Measurements from ENCODE around the gene TULP3. TPM values are rescaled to one million over a fixed set of nuclear protein-coding genes. Genes with fewer than 3 reads are reported as not detected.

Gene TULP3
- polyA plus RNA-seq, 1 donor (not counting 4 experiments of a cell fraction or from before 2014, with no cell fraction given) = 16.0 TPM

DNA sequence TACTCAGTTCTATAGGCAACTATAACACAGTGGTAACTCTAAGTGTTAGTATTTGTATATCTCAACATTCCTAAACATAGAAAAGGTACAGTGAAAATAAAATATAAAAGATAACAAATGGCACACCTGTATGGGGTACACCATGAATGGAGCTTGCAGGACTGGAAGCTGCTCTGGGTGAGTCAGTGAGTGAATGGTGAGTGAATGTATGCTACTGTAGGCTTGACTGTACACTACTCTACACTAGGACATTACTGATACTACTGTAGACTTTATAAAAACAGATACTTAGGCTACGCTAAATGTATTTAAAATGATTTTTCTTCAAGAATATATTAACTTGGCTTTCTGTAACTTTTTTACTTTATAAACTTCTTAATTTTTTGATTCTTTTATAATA, 94.0 kb downstream of the TULP3 start:
- H3K27ac ChIP-seq (ENCODE audit: control insufficient read depth, insufficient read depth, low read length) = no peak overlapping the region
- no peaks in the 10 kb centered on the region for H3K79me2 ChIP-seq (ENCODE audit: control insufficient read depth, insufficient read depth, low read length)
- H3K4me1 ChIP-seq (ENCODE audit: control insufficient read depth, extremely low read depth, insufficient read depth, low read length) = no peaks in the 10 kb centered on the region
- H3K9me1 ChIP-seq (ENCODE audit: control insufficient read depth, extremely low read depth, insufficient read depth, low read length) = no peaks in the 10 kb centered on the region
- H3K9ac ChIP-seq (ENCODE audit: control insufficient read depth, extremely low read depth, insufficient read depth, low read length) = no peak overlapping the region
- peaks cover 2% of the 10 kb centered on the region for H4K20me1 ChIP-seq (ENCODE audit: control insufficient read depth, extremely low read depth, insufficient read depth, low read length)
- DNase-seq (ENCODE audit: low read depth, low spot score) = no peak
- no peak for TF ChIP-seq EZH2 (IDR thresholded peaks at IDR 0.05; ENCODE audit: low read length)
- TF ChIP-seq, protein P1, sequence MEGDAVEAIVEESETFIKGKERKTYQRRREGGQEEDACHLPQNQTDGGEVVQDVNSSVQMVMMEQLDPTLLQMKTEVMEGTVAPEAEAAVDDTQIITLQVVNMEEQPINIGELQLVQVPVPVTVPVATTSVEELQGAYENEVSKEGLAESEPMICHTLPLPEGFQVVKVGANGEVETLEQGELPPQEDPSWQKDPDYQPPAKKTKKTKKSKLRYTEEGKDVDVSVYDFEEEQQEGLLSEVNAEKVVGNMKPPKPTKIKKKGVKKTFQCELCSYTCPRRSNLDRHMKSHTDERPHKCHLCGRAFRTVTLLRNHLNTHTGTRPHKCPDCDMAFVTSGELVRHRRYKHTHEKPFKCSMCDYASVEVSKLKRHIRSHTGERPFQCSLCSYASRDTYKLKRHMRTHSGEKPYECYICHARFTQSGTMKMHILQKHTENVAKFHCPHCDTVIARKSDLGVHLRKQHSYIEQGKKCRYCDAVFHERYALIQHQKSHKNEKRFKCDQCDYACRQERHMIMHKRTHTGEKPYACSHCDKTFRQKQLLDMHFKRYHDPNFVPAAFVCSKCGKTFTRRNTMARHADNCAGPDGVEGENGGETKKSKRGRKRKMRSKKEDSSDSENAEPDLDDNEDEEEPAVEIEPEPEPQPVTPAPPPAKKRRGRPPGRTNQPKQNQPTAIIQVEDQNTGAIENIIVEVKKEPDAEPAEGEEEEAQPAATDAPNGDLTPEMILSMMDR (optimal IDR thresholded peaks at IDR 0.05 in 1 of 3, IDR thresholded peaks at IDR 0.05 in 1 of 3, conservative IDR thresholded peaks at IDR 0.05 in 1 of 3; ENCODE audit: extremely low read depth in 1 of 3, insufficient read depth in 2 of 3, low read length in 3 of 3) = no peak
- dilution Hi-C loops (cut with MboI; ENCODE audit: extremely low pct_ligation_motif_present, low sequenced_read_pairs) = no loop called here
- H2AFZ ChIP-seq (ENCODE audit: control insufficient read depth, low read length) = no peak overlapping the region
- H3K36me3 ChIP-seq (ENCODE audit: control insufficient read depth in 2 of 2, extremely low read depth in 1 of 2, insufficient read depth in 2 of 2, low read length in 2 of 2) = peaks cover 0 to 5% of the 10 kb centered on the region in 2 experiments
- H3K27me3 ChIP-seq (ENCODE audit: control insufficient read depth, extremely low read depth, insufficient read depth, low read length) = no peaks in the 10 kb centered on the region
- FAIRE-seq = no peak
- H3K4me2 ChIP-seq (ENCODE audit: control insufficient read depth, extremely low read depth, insufficient read depth, low read depth, low read length) = no peak overlapping the region
- H3K4me3 ChIP-seq (ENCODE audit: control insufficient read depth in 2 of 3, extremely low read depth in 1 of 3, insufficient read depth in 2 of 3, low read depth in 1 of 3, low read length in 3 of 3) = no peak overlapping the region
- H3K9me3 ChIP-seq (ENCODE audit: control insufficient read depth, low read depth, low read length) = no peaks in the 10 kb centered on the region

DNA sequence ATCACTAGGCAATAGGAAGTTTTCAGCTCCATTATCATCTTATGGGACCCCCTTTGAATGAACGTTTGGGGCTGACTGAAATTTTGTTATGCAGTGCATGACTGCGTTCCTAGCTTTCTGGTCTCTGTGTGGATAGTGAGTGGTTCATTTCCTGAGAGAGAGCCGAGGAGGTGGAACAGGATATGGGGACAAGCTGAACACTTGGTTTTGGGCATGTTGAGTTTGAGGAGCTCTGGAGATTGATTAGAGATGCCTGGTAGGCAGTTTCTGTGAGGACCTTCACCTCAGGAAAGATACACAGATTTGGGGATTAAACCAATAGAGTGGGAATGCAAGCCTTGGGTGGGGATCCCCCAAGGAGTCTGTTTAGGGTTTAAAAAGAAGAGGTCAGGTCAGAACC, 96.2 kb downstream of the TULP3 start:
- no peaks in the 10 kb centered on the region for H3K27me3 ChIP-seq (ENCODE audit: control insufficient read depth, extremely low read depth, insufficient read depth, low read length)
- H3K9ac ChIP-seq (ENCODE audit: control insufficient read depth, extremely low read depth, insufficient read depth, low read length) = no peak overlapping the region
- H3K79me2 ChIP-seq (ENCODE audit: control insufficient read depth, insufficient read depth, low read length) = no peaks in the 10 kb centered on the region
- no peak overlapping the region for H3K4me3 ChIP-seq (ENCODE audit: control insufficient read depth in 2 of 3, extremely low read depth in 1 of 3, insufficient read depth in 2 of 3, low read depth in 1 of 3, low read length in 3 of 3)
- DNase-seq (ENCODE audit: low read depth, low spot score) = no peak
- FAIRE-seq = no peak
- H4K20me1 ChIP-seq (ENCODE audit: control insufficient read depth, extremely low read depth, insufficient read depth, low read length) = no peaks in the 10 kb centered on the region
- no peaks in the 10 kb centered on the region for H3K9me3 ChIP-seq (ENCODE audit: control insufficient read depth, low read depth, low read length)
- dilution Hi-C loops (cut with MboI; ENCODE audit: extremely low pct_ligation_motif_present, low sequenced_read_pairs) = no loop called here
- H3K36me3 ChIP-seq (ENCODE audit: control insufficient read depth in 2 of 2, extremely low read depth in 1 of 2, insufficient read depth in 2 of 2, low read length in 2 of 2) = peaks cover 0 to 4% of the 10 kb centered on the region in 2 experiments
- no peaks in the 10 kb centered on the region for H3K4me1 ChIP-seq (ENCODE audit: control insufficient read depth, extremely low read depth, insufficient read depth, low read length)
- TF ChIP-seq, protein P1 (optimal IDR thresholded peaks at IDR 0.05 in 1 of 3, IDR thresholded peaks at IDR 0.05 in 1 of 3, conservative IDR thresholded peaks at IDR 0.05 in 1 of 3; ENCODE audit: extremely low read depth in 1 of 3, insufficient read depth in 2 of 3, low read length in 3 of 3) = no peak
- no peak for TF ChIP-seq EZH2 (IDR thresholded peaks at IDR 0.05; ENCODE audit: low read length)
- no peak overlapping the region for H3K4me2 ChIP-seq (ENCODE audit: control insufficient read depth, extremely low read depth, insufficient read depth, low read depth, low read length)
- no peak overlapping the region for H3K27ac ChIP-seq (ENCODE audit: control insufficient read depth, insufficient read depth, low read length)
- no peak overlapping the region for H2AFZ ChIP-seq (ENCODE audit: control insufficient read depth, low read length)
- no peaks in the 10 kb centered on the region for H3K9me1 ChIP-seq (ENCODE audit: control insufficient read depth, extremely low read depth, insufficient read depth, low read length)

Measured in keratinocyte (primary cell).